ENCODE measurements around the gene ASCC3. TPM values are rescaled to one million over a fixed set of nuclear protein-coding genes. Genes with fewer than 3 reads are reported as not detected.

Gene ASCC3
- total RNA-seq, 4 donors from 2014 or later: 12.0 to 17.7 (median 14.7) TPM

- TF ChIP-seq POLR2A (IDR thresholded peaks at IDR 0.05): no peak
- H3K27ac ChIP-seq: no peak overlapping the region
- DNase-seq: no peak
- intact Hi-C loops (cut with DNase I; ENCODE audit: low total_unique reads) (no loop called here), in situ Hi-C loops (cut with MboI; ENCODE audit: low sequenced_read_pairs in 4 of 4) (no loop called here)
- no peaks in the 10 kb centered on the region for H3K4me1 ChIP-seq
- no peak for ATAC-seq
- no peak overlapping the region for H3K4me3 ChIP-seq
- H3K27me3 ChIP-seq: no peaks in the 10 kb centered on the region
- no peaks in the 10 kb centered on the region for H3K36me3 ChIP-seq
- H3K9me3 ChIP-seq: no peaks in the 10 kb centered on the region
Measured at GRCh38 chr6:100549406-100550167, 331.5 kb downstream of the ASCC3 start.

- H3K9me3 ChIP-seq: no peaks in the 10 kb centered on the region
- no peak for TF ChIP-seq POLR2A (IDR thresholded peaks at IDR 0.05)
- TF ChIP-seq, protein P1, sequence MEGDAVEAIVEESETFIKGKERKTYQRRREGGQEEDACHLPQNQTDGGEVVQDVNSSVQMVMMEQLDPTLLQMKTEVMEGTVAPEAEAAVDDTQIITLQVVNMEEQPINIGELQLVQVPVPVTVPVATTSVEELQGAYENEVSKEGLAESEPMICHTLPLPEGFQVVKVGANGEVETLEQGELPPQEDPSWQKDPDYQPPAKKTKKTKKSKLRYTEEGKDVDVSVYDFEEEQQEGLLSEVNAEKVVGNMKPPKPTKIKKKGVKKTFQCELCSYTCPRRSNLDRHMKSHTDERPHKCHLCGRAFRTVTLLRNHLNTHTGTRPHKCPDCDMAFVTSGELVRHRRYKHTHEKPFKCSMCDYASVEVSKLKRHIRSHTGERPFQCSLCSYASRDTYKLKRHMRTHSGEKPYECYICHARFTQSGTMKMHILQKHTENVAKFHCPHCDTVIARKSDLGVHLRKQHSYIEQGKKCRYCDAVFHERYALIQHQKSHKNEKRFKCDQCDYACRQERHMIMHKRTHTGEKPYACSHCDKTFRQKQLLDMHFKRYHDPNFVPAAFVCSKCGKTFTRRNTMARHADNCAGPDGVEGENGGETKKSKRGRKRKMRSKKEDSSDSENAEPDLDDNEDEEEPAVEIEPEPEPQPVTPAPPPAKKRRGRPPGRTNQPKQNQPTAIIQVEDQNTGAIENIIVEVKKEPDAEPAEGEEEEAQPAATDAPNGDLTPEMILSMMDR (IDR thresholded peaks at IDR 0.05 in 4 of 5, conservative IDR thresholded peaks at IDR 0.05 in 1 of 5): no peak
- intact Hi-C loops (cut with DNase I; ENCODE audit: low total_unique reads): no loop called here
- ATAC-seq (no peak), DNase-seq (no peak)
- in situ Hi-C loops (cut with MboI; ENCODE audit: low sequenced_read_pairs in 4 of 4): no loop called here
- H3K27ac ChIP-seq: no peak overlapping the region
- H3K27me3 ChIP-seq: no peaks in the 10 kb centered on the region
- H3K4me1 ChIP-seq: no peaks in the 10 kb centered on the region
- no peak overlapping the region for H3K4me3 ChIP-seq
- H3K36me3 ChIP-seq: no peaks in the 10 kb centered on the region
Measured at GRCh38 chr6:100538086-100538485, 343.0 kb downstream of the ASCC3 start.

- DNase-seq (no peak), ATAC-seq (no peak)
- TF ChIP-seq POLR2A (IDR thresholded peaks at IDR 0.05): no peak
- TF ChIP-seq, protein P1 (IDR thresholded peaks at IDR 0.05 in 4 of 5, conservative IDR thresholded peaks at IDR 0.05 in 1 of 5): no peak
- Histone ChIP-seq H3K4me1 (no peaks in the 10 kb centered on the region), H3K36me3 (no peaks in the 10 kb centered on the region), H3K4me3 (no peak overlapping the region), H3K27ac (no peak overlapping the region), H3K27me3 (no peaks in the 10 kb centered on the region), H3K9me3 (no peaks in the 10 kb centered on the region)
- in situ Hi-C loops (cut with MboI; ENCODE audit: low sequenced_read_pairs in 4 of 4): no loop called here
- intact Hi-C loops (cut with DNase I; ENCODE audit: low total_unique reads): no loop called here
Measured at GRCh38 chr6:100518588-100518987, 362.5 kb downstream of the ASCC3 start.

- H3K9me3 ChIP-seq: no peaks in the 10 kb centered on the region
- ATAC-seq (no peak), DNase-seq (no peak)
- no peaks in the 10 kb centered on the region for H3K4me1 ChIP-seq
- H3K36me3 ChIP-seq: no peaks in the 10 kb centered on the region
- H3K27me3 ChIP-seq: no peaks in the 10 kb centered on the region
- TF ChIP-seq, protein P1 (IDR thresholded peaks at IDR 0.05 in 4 of 5, conservative IDR thresholded peaks at IDR 0.05 in 1 of 5): no peak
- no peak for TF ChIP-seq POLR2A (IDR thresholded peaks at IDR 0.05)
- H3K4me3 ChIP-seq: no peak overlapping the region
- no peak overlapping the region for H3K27ac ChIP-seq
- intact Hi-C loops (cut with DNase I; ENCODE audit: low total_unique reads): no loop called here
- in situ Hi-C loops (cut with MboI; ENCODE audit: low sequenced_read_pairs in 4 of 4): no loop called here
Measured at GRCh38 chr6:100517633-100518032, 363.5 kb downstream of the ASCC3 start.

- in situ Hi-C loops (cut with MboI; ENCODE audit: low sequenced_read_pairs in 4 of 4): no loop called here
- intact Hi-C loops (cut with DNase I; ENCODE audit: low total_unique reads): no loop called here
Measured at GRCh38 chr6:100517106-100517505, 364.0 kb downstream of the ASCC3 start.

More at GRCh38 chr6:100517106-100517505, 364.0 kb downstream of the ASCC3 start:
- no peaks in the 10 kb centered on the region for H3K36me3 ChIP-seq
- H3K27me3 ChIP-seq: no peaks in the 10 kb centered on the region
- no peak for TF ChIP-seq POLR2A (IDR thresholded peaks at IDR 0.05)
- TF ChIP-seq, protein P1 (IDR thresholded peaks at IDR 0.05 in 4 of 5, conservative IDR thresholded peaks at IDR 0.05 in 1 of 5): no peak
- no peaks in the 10 kb centered on the region for H3K4me1 ChIP-seq
- no peak for DNase-seq
- ATAC-seq: no peak
- H3K9me3 ChIP-seq: no peaks in the 10 kb centered on the region
- no peak overlapping the region for H3K27ac ChIP-seq
- H3K4me3 ChIP-seq: no peak overlapping the region

Measured in gastrocnemius medialis (tissue), 4 donors.